SW480 (cell line): ENCODE measurements around the gene NASP.
"Not testable (repeated sequence)": the region's sequence is repeated elsewhere in the genome, so short reads cannot be mapped to it uniquely, and the experiment has no call there.

ENCODE experiments used
- DNase-seq: peaks from one replicate; pipeline ENCODE4 v3.0.0-alpha.2; 2016; ENCODE audit warnings: low spot score

The NASP gene

GRCh38 chr1:45569962-45570581 is 13.8 kb upstream of the NASP start:
- peak; percentile 53 for DNase-seq

GRCh38 chr1:45570631-45571030 is 13.2 kb upstream of the NASP start:
- no peak for DNase-seq

DNA sequence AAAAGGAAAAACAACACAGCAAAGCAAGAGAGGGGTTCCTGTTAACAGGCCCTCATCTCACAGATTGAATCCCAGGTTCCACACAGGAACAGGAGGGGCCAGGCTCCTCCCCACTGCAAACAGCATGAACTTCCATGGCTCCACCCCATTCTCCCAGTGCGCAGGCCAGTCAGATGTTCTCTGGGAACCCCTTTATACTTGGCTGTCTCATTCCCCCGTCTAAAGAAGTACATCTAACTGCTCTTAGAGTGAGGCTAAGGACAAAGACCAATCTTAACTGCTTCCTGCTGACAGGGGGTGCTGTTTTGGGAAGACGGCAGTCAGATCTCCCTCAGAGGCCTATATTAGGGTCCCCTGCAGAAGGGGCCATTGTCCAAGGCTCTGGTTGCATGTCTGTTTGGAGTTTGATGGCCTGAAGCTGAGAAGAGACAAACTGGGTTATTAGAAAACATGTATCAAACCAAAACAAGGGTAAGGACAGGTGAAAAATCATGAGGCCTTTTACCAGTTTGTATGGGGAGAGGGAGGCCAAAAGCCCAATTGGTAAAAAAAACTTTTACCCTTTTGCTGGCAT is 10.5 kb upstream of the NASP start:
- no peak for DNase-seq

DNA sequence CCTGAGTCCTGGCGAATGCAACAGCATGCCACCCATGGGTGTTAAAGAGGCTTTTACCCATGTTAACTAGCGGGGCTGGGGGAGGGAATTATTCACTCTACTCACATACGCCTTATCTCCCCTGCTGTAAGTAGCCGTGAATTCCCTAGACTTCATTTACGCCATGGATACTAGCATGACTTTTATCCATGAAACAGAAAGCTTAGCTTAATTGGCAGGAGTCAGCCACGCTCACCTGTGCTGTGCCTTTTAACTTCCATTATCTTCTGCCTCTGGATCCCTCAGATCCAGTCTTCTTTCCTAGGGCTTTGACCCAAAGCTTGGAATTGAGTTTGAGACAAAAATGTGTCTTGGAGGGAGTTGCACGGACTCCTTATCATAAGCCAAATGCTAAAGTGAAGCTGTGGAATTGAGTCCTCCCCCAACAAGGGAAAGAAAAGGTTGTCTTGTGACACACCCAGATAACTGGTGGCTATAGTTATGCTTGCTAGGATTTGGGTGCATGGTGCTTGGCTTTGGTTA is 9.7 kb upstream of the NASP start:
- DNase-seq: no peak

- peak; percentile 97 for DNase-seq
These were observed 576 bp upstream of the NASP start for GRCh38 chr1:45583264-45583665.

GRCh38 chr1:45584351-45585109 is 689 bp downstream of the NASP start:
- peak; percentile 79 for DNase-seq

DNA sequence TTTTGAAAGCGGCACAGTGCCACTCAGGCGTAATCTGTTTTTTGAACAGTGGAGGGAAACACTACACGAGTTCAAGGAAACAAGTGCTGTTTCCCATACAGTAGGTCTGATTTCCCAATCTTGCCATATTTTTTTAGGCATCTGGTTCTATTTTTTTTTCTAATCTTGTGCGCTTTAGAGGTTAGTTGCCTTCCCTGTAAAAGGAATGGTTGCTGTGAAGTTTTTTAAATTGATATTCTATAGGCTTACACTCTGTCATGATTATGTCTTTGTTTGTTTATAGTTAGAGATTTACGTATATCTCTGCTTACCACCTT is 1.2 kb downstream of the NASP start:
- DNase-seq: no peak

- no peak for DNase-seq
These were observed 1.7 kb downstream of the NASP start for GRCh38 chr1:45585496-45586075.

- no peak for DNase-seq
These were observed 2.9 kb downstream of the NASP start for GRCh38 chr1:45586769-45587168.

DNA sequence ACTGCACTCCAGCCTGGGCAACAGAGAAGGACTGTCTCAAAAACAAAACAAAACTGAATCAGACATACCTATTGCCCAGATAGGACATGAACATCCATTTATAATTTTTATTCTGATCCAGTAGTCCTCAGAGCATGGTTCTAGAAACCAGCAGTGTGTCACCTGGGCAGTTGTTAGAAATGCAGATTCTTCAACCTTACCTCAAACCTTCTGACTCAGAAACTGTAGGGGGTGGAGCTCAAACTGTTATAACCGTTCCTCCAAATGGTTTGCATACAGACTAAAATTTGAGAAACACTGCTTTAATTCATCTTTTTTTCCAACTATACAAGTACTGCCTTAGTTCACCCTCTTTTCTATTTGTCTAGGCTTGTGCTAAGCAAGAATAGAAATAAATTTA is 6.0 kb downstream of the NASP start:
- DNase-seq: no peak

DNA sequence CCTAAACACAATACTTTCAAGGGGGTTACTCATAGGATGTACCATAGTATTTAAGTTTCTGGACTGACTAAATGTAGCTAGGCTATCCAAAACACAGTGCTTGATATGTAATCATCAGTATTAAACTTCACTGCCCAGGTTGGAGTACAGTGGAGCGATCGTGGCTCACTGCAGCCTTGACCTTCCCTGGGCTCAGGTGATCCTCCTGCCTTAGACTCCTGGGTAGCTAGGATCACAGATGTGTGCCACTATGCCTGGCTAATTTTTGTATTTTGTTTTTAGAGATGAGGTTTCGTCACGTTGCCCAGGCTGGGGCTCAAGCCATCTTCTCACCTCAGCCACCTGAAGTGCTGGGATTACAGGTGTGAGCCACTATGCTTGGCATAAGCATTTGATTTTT is 10.6 kb downstream of the NASP start:
- DNase-seq: no peak

DNA sequence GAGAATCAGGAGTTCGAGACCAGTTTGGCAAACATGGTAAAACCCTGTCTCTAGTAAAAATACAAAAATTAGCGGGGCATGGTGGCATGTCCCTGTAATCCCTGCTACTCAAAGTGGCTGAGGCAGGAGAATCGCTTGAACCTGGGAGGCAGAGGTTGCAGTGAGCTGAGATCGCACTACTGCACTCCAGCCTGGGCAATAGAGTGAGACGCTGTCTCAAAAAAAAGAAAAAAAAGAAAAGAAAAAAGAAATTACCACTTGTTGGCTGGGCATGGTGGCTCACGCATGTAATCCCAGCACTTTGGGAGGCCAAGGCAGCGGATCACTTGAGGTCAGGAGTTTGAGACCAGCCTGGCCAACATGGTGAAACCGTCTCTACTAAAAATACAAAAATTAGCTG is 12.9 kb downstream of the NASP start:
- DNase-seq: not testable (repeated sequence)

DNA sequence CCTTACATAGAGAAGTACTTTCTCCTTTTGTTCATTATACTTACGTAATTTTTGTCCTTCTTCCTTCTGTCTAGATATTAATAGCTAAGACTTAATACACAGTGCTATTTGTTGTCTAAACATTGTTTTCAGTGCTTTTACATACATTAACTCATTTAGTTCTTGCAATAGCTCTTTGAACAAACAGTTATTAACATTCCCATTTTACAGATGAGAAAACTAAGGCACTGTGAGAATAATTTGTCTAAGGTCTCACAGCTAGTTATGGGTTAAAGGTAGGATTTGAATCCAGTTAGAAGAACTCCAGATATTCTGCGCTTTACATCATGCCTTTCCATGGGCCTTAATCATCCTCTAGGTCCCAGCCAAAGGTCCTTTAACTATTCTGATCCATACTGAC is 20.4 kb downstream of the NASP start:
- DNase-seq: no peak

GRCh38 chr1:45607404-45608074 is 23.7 kb downstream of the NASP start:
- DNase-seq: no peak

DNA sequence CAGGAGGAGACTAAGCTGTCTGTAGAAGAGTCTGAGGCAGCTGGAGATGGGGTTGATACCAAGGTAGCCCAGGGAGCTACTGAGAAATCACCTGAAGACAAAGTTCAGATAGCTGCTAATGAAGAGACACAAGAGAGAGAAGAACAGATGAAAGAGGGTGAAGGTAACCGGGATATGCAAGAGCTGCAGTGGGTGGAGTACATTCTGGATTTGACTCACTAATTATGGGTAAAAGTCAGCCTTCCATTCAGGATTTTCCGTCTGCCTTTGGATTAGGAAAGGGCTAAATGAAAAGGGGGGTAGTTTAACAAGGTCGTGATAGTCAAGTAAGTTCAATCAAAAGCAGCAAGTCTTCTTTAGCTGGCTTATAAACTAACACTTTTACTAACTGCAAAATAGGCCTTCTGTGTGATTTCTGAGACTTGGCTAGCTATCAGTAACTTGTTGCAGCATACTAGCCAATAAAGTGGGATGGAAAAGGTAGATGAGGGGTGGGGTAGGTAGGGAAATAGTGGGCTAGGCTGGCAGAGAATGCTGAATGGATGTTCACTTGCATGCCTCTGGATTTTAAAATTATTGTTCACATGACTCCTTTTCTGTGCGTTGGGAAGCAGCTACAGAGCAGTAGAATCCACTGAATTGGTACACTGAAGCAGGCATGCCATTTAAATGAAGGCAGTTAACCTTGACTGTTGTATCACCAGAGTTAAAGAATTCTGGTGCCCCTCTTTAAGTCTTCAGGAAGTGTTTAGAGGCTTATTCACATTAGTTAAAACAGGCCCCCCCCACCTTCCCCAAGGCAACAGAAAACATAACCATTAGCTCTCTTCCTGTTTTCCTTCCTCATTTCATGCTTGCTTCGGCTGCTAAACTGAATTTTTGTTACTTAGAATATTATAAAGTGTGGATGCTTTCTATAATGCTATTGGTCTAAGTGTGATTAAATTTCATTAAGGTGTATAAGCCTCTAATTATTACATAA is 24.6 kb downstream of the NASP start:
- no peak for DNase-seq

GRCh38 chr1:45610589-45611226 is 26.9 kb downstream of the NASP start:
- DNase-seq: no peak

GRCh38 chr1:45612941-45613579 is 29.2 kb downstream of the NASP start:
- DNase-seq: no peak

DNA sequence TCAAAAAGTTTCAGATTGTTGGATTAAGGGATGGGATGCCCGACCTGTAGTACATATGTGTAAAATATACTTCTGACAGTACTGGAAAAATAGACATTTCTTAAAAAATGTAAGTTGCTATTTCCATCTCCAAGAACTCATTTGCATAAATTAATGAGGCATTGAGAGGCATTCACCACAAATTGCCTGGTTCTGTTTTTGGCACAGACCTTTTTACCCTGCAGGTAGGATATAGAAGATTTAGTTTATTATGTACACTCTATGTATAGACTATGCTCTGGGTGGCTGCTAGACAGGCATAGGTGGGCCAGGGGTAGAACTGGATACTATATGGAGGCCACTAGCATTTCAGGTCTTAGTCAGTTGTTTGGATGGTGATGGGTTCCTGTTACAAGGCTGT is 32.0 kb downstream of the NASP start:
- DNase-seq: no peak

DNA sequence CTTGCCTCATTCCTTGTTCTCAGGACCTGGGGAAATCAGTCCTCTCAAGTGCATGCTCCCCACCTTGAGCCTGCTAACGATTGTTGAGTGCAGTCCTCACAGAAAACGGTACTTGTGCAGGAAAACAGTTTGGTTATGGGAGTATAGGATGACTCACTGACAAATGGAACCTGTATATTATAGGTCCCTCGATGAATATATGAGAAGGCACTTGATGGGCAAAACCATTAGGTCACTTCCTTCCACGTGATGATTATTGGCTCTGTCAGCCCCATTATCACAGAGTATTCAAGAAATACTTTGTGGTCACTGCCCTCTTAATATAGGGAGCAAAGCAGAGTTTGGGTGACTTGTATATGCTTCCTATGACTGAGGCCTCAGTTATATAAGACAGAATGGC is 33.8 kb downstream of the NASP start:
- DNase-seq: no peak

- no peak for DNase-seq
These were observed 35.5 kb downstream of the NASP start for GRCh38 chr1:45619149-45619921.
